WTC11 (cell line): ENCODE results near the gene TAAR9. TPM values are rescaled to one million over a fixed set of nuclear protein-coding genes. Genes with fewer than 3 reads are reported as not detected.

Source experiments
- ATAC-seq: fragments of 200-7000 bp; cut with Tn5 transposase; 2 replicates; pipeline ENCODE4 v1.10.0; 2021; ENCODE audit warnings: mild to moderate bottlenecking, moderate library complexity
- CTCF ChIA-PET: fragments of 300-600 bp; sonication (Branson Sonifier 250); formaldehyde crosslinking; loops from one replicate; lab custom pipeline; 2021; ENCODE audit warnings: antibody characterized with exemption; lab: Charles Lee
- POLR2A ChIA-PET: fragments of 350-600 bp; sonication (Branson Sonifier 250); formaldehyde crosslinking; loops from one replicate; lab custom pipeline; 2021; ENCODE audit warnings: antibody characterized with exemption; lab: Charles Lee
- DNase-seq: peaks from one replicate; pipeline ENCODE4 v3.0.0; 2021; ENCODE audit warnings: low spot score
- H3K27ac Mint-ChIP-seq: 2 replicates; pipeline ENCODE4 v1.8.0; 2021; ENCODE audit warnings: mixed read lengths
- H3K27me3 Mint-ChIP-seq: 2 replicates; pipeline ENCODE4 v1.8.0; 2021; ENCODE audit warnings: low read depth, mild to moderate bottlenecking, moderate library complexity, mixed read lengths
- H3K36me3 Mint-ChIP-seq: 2 replicates; pipeline ENCODE4 v1.8.0; 2021; ENCODE audit warnings: mixed read lengths
- H3K4me1 Mint-ChIP-seq: 2 replicates; pipeline ENCODE4 v1.8.0; 2022; ENCODE audit warnings: mixed read lengths
- H3K4me3 Mint-ChIP-seq: 2 replicates; pipeline ENCODE4 v1.8.0; 2021; ENCODE audit warnings: mild to moderate bottlenecking, moderate library complexity, mixed read lengths
- H3K9me3 Mint-ChIP-seq: 2 replicates; pipeline ENCODE4 v1.8.0; 2021; ENCODE audit warnings: mixed read lengths
- ARID4B ChIP-seq: sonication (generic); formaldehyde crosslinking; IDR thresholded peaks from 2 replicates; pipeline ENCODE4 v1.8.0; 2023; ENCODE audit warnings: missing genetic modification reagents, mild to moderate bottlenecking, borderline replicate concordance
- ATF6 ChIP-seq: sonication (generic); formaldehyde crosslinking; IDR thresholded peaks from 2 replicates; pipeline ENCODE4 v1.8.1; 2023; ENCODE audit warnings: mild to moderate bottlenecking, missing genetic modification reagents
- ESRRA ChIP-seq: sonication (generic); formaldehyde crosslinking; IDR thresholded peaks from 2 replicates; pipeline ENCODE4 v1.8.1; 2022; ENCODE audit warnings: mild to moderate bottlenecking, missing genetic modification reagents, borderline replicate concordance
- FOXP1 ChIP-seq: sonication (generic); formaldehyde crosslinking; IDR thresholded peaks from 2 replicates; pipeline ENCODE4 v1.8.0; 2022; ENCODE audit warnings: missing genetic modification reagents, mild to moderate bottlenecking, moderate library complexity, borderline replicate concordance
- GABPB1 ChIP-seq: sonication (generic); formaldehyde crosslinking; IDR thresholded peaks from 2 replicates; pipeline ENCODE4 v1.8.1; 2023; ENCODE audit warnings: mild to moderate bottlenecking, missing genetic modification reagents
- HMGXB4 ChIP-seq: sonication (generic); formaldehyde crosslinking; IDR thresholded peaks from 2 replicates; pipeline ENCODE4 v1.8.1; 2023; ENCODE audit warnings: mild to moderate bottlenecking, moderate library complexity, missing genetic modification reagents
- IRF1 ChIP-seq: sonication (generic); formaldehyde crosslinking; IDR thresholded peaks from 2 replicates; pipeline ENCODE4 v1.8.0; 2023; ENCODE audit warnings: missing genetic modification reagents
- NR1H2 ChIP-seq: sonication (generic); formaldehyde crosslinking; IDR thresholded peaks from 2 replicates; pipeline ENCODE4 v1.9.0; 2021; ENCODE audit warnings: mild to moderate bottlenecking, moderate library complexity, missing genetic modification reagents
- RELA ChIP-seq: sonication (generic); formaldehyde crosslinking; IDR thresholded peaks from 2 replicates; pipeline ENCODE4 v1.8.1; 2022; ENCODE audit warnings: missing genetic modification reagents, mild to moderate bottlenecking, borderline replicate concordance
- RORB ChIP-seq: fragments of 250-450 bp; sonication (Bioruptor Pico); IDR thresholded peaks from 2 replicates; pipeline ENCODE4 v1.9.0; 2021; ENCODE audit warnings: mild to moderate bottlenecking
- SMAD4 ChIP-seq: sonication (generic); formaldehyde crosslinking; IDR thresholded peaks from 2 replicates; pipeline ENCODE4 v1.8.0; 2022; ENCODE audit warnings: mild to moderate bottlenecking, missing genetic modification reagents
- TP53 ChIP-seq: sonication (generic); formaldehyde crosslinking; IDR thresholded peaks from 2 replicates; pipeline ENCODE4 v1.8.1; 2023; ENCODE audit warnings: mild to moderate bottlenecking, missing genetic modification reagents
- USF2 ChIP-seq: sonication (generic); formaldehyde crosslinking; IDR thresholded peaks from 2 replicates; pipeline ENCODE4 v1.8.1; 2023; ENCODE audit warnings: mild to moderate bottlenecking, missing genetic modification reagents, moderate library complexity
- ZNF232 ChIP-seq: sonication (generic); formaldehyde crosslinking; IDR thresholded peaks from 2 replicates; pipeline ENCODE4 v1.8.0; 2022; ENCODE audit warnings: mild to moderate bottlenecking, missing genetic modification reagents
- ZNF396 ChIP-seq: fragments of 250-450 bp; sonication (Bioruptor Pico); IDR thresholded peaks from 2 replicates; pipeline ENCODE4 v1.8.0; 2021; ENCODE audit warnings: mild to moderate bottlenecking, moderate library complexity, borderline replicate concordance
- ZNF416 ChIP-seq: fragments of 250-450 bp; sonication (Bioruptor Pico); IDR thresholded peaks from 2 replicates; pipeline ENCODE4 v1.9.0; 2021; ENCODE audit warnings: mild to moderate bottlenecking, inconsistent platforms
- ZNF423 ChIP-seq: fragments of 250-450 bp; sonication (Bioruptor Pico); IDR thresholded peaks from 2 replicates; pipeline ENCODE4 v2.1.2; 2022; ENCODE audit warnings: mild to moderate bottlenecking, moderate library complexity
- ZNF512 ChIP-seq: sonication (generic); formaldehyde crosslinking; IDR thresholded peaks from 2 replicates; pipeline ENCODE4 v1.8.1; 2022; ENCODE audit warnings: missing genetic modification reagents, borderline replicate concordance
- ZNF532 ChIP-seq: fragments of 250-450 bp; sonication (Bioruptor Pico); IDR thresholded peaks from 2 replicates; pipeline ENCODE4 v1.9.0; 2021; ENCODE audit warnings: mild to moderate bottlenecking, borderline replicate concordance
- total RNA-seq: library from RNA; stranded (reverse); gene quantifications from 3 replicates; pipeline ENCODE4 v1.2.3, GENCODE V29; 2021

The TAAR9 gene
- total RNA-seq, 1 experiment from 2014 or later = not detected

- CTCF ChIA-PET = interaction anchor here (1.2 to 1.9 kb wide), 3 partner anchors 24 to 209 kb away, joined by 3 to 9 read pairs (median 4); partner anchors contain the start of gene STX7
- Mint-ChIP-seq H3K4me3 (no peak overlapping the region), H3K27me3 (no peaks in the 10 kb centered on the region)
- ATAC-seq (no peak), DNase-seq (no peak)
- TF ChIP-seq ZNF232 (no peak), SMAD4 (no peak), ATF6 (CRISPR knock-in tag) (no peak), FOXP1 (CRISPR knock-in tag) (no peak), USF2 (no peak), ZNF416 (CRISPR knock-in tag) (no peak), GABPB1 (CRISPR knock-in tag) (no peak), TP53 (CRISPR knock-in tag) (no peak), IRF1 (CRISPR knock-in tag) (no peak), ZNF512 (CRISPR knock-in tag) (no peak), ESRRA (CRISPR knock-in tag) (no peak), ARID4B (no peak), ZNF423 (CRISPR knock-in tag) (no peak), RELA (CRISPR knock-in tag) (no peak), HMGXB4 (CRISPR knock-in tag) (no peak), RORB (CRISPR knock-in tag) (no peak), NR1H2 (CRISPR knock-in tag) (no peak), ZNF532 (CRISPR knock-in tag) (no peak), ZNF396 (CRISPR knock-in tag) (no peak)
- TF ChIP-seq, all 79 proteins: peak for 0
- POLR2A ChIA-PET = interaction anchor here (0.6 kb wide), 1 partner anchor 440 kb away, joined by 3 read pairs; no protein-coding TSS in a partner anchor
- H3K9me3 Mint-ChIP-seq = peaks cover 11% of the 10 kb centered on the region
- no peaks in the 10 kb centered on the region for H3K4me1 Mint-ChIP-seq
- H3K27ac Mint-ChIP-seq = peak overlapping the region; percentile 19
- peaks cover 6% of the 10 kb centered on the region for H3K36me3 Mint-ChIP-seq
Measured at GRCh38 chr6:132489376-132489775, 48.7 kb upstream of the TAAR9 start.
